ENCODE results near the gene ZBTB7C.

The ZBTB7C gene

DNA sequence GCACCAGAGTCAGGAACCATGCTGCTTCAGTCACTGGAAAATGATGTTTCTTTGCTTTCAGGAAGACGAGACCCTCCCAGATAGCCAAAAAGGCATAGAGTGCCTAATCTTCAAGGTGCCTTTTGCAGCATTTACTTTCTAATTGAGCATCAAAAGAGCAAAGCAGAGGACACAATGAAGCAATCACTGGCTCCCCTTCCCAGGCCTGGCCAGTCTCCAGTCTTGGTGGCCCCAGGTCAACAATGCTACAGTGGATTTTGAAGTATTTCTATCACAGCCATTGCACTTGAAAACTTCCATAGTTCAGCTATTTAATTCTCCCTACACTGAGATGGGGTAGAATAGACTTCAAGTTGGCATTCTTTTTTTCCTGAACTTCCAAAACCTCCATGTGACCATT is 15.4 kb downstream of the ZBTB7C start:
- H3K4me3 ChIP-seq (ENCODE audit: low read depth in 1 of 2, low read length in 2 of 2): no peak overlapping the region
- TF ChIP-seq EZH2 (IDR thresholded peaks at IDR 0.05; ENCODE audit: borderline replicate concordance, low read depth, low read length, severe bottlenecking): no peak
- TF ChIP-seq, protein P1, sequence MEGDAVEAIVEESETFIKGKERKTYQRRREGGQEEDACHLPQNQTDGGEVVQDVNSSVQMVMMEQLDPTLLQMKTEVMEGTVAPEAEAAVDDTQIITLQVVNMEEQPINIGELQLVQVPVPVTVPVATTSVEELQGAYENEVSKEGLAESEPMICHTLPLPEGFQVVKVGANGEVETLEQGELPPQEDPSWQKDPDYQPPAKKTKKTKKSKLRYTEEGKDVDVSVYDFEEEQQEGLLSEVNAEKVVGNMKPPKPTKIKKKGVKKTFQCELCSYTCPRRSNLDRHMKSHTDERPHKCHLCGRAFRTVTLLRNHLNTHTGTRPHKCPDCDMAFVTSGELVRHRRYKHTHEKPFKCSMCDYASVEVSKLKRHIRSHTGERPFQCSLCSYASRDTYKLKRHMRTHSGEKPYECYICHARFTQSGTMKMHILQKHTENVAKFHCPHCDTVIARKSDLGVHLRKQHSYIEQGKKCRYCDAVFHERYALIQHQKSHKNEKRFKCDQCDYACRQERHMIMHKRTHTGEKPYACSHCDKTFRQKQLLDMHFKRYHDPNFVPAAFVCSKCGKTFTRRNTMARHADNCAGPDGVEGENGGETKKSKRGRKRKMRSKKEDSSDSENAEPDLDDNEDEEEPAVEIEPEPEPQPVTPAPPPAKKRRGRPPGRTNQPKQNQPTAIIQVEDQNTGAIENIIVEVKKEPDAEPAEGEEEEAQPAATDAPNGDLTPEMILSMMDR (IDR thresholded peaks at IDR 0.05; ENCODE audit: borderline replicate concordance, extremely low read depth, low read length, poor library complexity, severe bottlenecking): no peak
- H3K36me3 ChIP-seq (ENCODE audit: insufficient read depth, low read length): no peaks in the 10 kb centered on the region
- H4K20me1 ChIP-seq (ENCODE audit: insufficient read depth, low read length): no peaks in the 10 kb centered on the region
- no peaks in the 10 kb centered on the region for H3K4me1 ChIP-seq (ENCODE audit: insufficient read depth, low read length)
- H3K4me2 ChIP-seq (ENCODE audit: insufficient read depth, low read length): no peak overlapping the region
- no peak overlapping the region for H3K27ac ChIP-seq (ENCODE audit: low read length)
- H3K9me3 ChIP-seq (ENCODE audit: insufficient read depth, low read length, severe bottlenecking): no peaks in the 10 kb centered on the region
- peaks cover 56% of the 10 kb centered on the region for H3K27me3 ChIP-seq (ENCODE audit: insufficient read depth, low read length, poor library complexity)
- ATAC-seq (ENCODE audit: insufficient read depth, low read depth): no peak
- no peak for DNase-seq
- no peak overlapping the region for H2AFZ ChIP-seq (ENCODE audit: low read depth, low read length)
- no peak overlapping the region for H3K9ac ChIP-seq (ENCODE audit: low read depth, low read length)
- H3K79me2 ChIP-seq (ENCODE audit: insufficient read depth, low read length): no peaks in the 10 kb centered on the region

DNA sequence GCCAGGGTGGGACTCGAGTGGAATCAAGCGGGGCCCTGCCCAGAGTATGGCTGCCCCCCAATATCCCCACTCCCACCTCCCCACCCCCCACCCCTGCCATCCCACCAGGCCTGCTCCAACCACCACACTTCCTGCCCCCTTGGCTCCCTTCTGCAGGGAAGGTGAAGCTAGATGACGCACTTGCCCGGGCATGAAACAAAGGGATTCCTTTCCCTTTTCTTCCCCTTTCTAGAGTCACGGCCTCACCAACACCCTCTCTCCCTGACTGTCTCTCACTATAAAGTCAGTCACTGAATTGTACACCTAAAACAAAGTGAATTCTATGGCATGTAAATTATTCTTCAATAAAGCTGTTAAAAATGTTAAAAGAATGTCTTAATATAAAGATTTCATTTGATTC is 16.0 kb downstream of the ZBTB7C start:
- Histone ChIP-seq H3K79me2 (ENCODE audit: insufficient read depth, low read length) (no peaks in the 10 kb centered on the region), H4K20me1 (ENCODE audit: insufficient read depth, low read length) (no peaks in the 10 kb centered on the region), H2AFZ (ENCODE audit: low read depth, low read length) (no peak overlapping the region), H3K4me3 (ENCODE audit: low read depth in 1 of 2, low read length in 2 of 2) (no peak overlapping the region), H3K9me3 (ENCODE audit: insufficient read depth, low read length, severe bottlenecking) (no peaks in the 10 kb centered on the region), H3K9ac (ENCODE audit: low read depth, low read length) (no peak overlapping the region), H3K36me3 (ENCODE audit: insufficient read depth, low read length) (no peaks in the 10 kb centered on the region), H3K27me3 (ENCODE audit: insufficient read depth, low read length, poor library complexity) (peaks cover 53% of the 10 kb centered on the region), H3K4me1 (ENCODE audit: insufficient read depth, low read length) (no peaks in the 10 kb centered on the region), H3K27ac (ENCODE audit: low read length) (no peak overlapping the region), H3K4me2 (ENCODE audit: insufficient read depth, low read length) (no peak overlapping the region)
- no peak for TF ChIP-seq EZH2 (IDR thresholded peaks at IDR 0.05; ENCODE audit: borderline replicate concordance, low read depth, low read length, severe bottlenecking)
- TF ChIP-seq, protein P1 (IDR thresholded peaks at IDR 0.05; ENCODE audit: borderline replicate concordance, extremely low read depth, low read length, poor library complexity, severe bottlenecking): no peak
- ATAC-seq (ENCODE audit: insufficient read depth, low read depth) (no peak), DNase-seq (no peak)

DNA sequence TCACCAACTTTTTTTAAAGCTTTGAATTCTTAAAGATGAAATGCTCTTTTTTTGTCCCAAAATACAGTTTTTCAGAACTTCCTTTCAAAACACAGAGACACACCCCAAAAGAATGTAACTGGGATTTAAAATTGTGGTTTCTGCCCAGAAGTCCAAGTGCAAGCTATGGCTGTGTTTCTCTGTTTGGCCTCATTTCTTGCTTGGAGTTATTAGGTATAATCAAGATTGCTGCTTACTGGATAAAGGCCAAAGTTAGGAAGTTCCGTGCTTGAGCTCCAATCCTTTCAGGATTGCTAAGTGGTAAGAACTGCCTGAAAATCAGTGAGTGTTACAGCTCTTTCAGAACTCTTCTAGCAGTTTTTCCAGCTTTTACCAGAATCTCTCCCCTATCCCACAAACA is 16.9 kb downstream of the ZBTB7C start:
- no peaks in the 10 kb centered on the region for H4K20me1 ChIP-seq (ENCODE audit: insufficient read depth, low read length)
- no peaks in the 10 kb centered on the region for H3K9me3 ChIP-seq (ENCODE audit: insufficient read depth, low read length, severe bottlenecking)
- no peak overlapping the region for H3K27ac ChIP-seq (ENCODE audit: low read length)
- peaks cover 49% of the 10 kb centered on the region for H3K27me3 ChIP-seq (ENCODE audit: insufficient read depth, low read length, poor library complexity)
- no peaks in the 10 kb centered on the region for H3K36me3 ChIP-seq (ENCODE audit: insufficient read depth, low read length)
- H2AFZ ChIP-seq (ENCODE audit: low read depth, low read length): no peak overlapping the region
- DNase-seq: no peak
- ATAC-seq (ENCODE audit: insufficient read depth, low read depth): no peak
- no peak overlapping the region for H3K4me3 ChIP-seq (ENCODE audit: low read depth in 1 of 2, low read length in 2 of 2)
- no peak overlapping the region for H3K9ac ChIP-seq (ENCODE audit: low read depth, low read length)
- H3K4me1 ChIP-seq (ENCODE audit: insufficient read depth, low read length): no peaks in the 10 kb centered on the region
- no peak overlapping the region for H3K4me2 ChIP-seq (ENCODE audit: insufficient read depth, low read length)
- TF ChIP-seq EZH2 (IDR thresholded peaks at IDR 0.05; ENCODE audit: borderline replicate concordance, low read depth, low read length, severe bottlenecking): no peak
- TF ChIP-seq, protein P1 (IDR thresholded peaks at IDR 0.05; ENCODE audit: borderline replicate concordance, extremely low read depth, low read length, poor library complexity, severe bottlenecking): no peak
- H3K79me2 ChIP-seq (ENCODE audit: insufficient read depth, low read length): no peaks in the 10 kb centered on the region

DNA sequence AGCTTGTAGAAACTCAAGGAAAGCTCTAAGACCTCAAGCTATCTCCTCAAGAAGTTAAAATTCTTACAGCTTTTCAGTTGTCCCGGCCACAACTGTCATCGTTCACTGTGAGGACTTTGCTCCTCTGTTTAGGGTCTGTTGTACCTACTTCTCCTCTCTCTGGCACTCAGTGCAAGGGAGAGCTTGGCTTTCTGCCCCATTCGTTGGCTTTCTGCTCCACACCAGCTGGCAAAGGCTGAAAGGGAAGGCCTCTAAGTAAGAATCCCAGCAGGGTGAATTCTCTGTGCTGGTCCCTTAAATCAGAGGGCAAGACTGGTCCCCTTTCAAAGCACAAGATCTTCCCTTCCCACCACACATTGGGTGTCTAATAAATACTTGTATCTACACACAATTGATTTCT is 17.3 kb downstream of the ZBTB7C start:
- Histone ChIP-seq H3K27ac (ENCODE audit: low read length) (no peak overlapping the region), H3K79me2 (ENCODE audit: insufficient read depth, low read length) (no peaks in the 10 kb centered on the region), H3K4me1 (ENCODE audit: insufficient read depth, low read length) (no peaks in the 10 kb centered on the region), H3K4me3 (ENCODE audit: low read depth in 1 of 2, low read length in 2 of 2) (no peak overlapping the region), H4K20me1 (ENCODE audit: insufficient read depth, low read length) (no peaks in the 10 kb centered on the region), H3K9me3 (ENCODE audit: insufficient read depth, low read length, severe bottlenecking) (no peaks in the 10 kb centered on the region), H3K36me3 (ENCODE audit: insufficient read depth, low read length) (no peaks in the 10 kb centered on the region), H2AFZ (ENCODE audit: low read depth, low read length) (no peak overlapping the region), H3K27me3 (ENCODE audit: insufficient read depth, low read length, poor library complexity) (peaks cover 52% of the 10 kb centered on the region), H3K9ac (ENCODE audit: low read depth, low read length) (no peak overlapping the region), H3K4me2 (ENCODE audit: insufficient read depth, low read length) (no peak overlapping the region)
- DNase-seq: no peak
- TF ChIP-seq EZH2 (IDR thresholded peaks at IDR 0.05; ENCODE audit: borderline replicate concordance, low read depth, low read length, severe bottlenecking): no peak
- no peak for ATAC-seq (ENCODE audit: insufficient read depth, low read depth)
